ENCODE results near the gene TCF12. TPM values are rescaled to one million over a fixed set of nuclear protein-coding genes. Genes with fewer than 3 reads are reported as not detected.

TCF12 gene
- total RNA-seq, 1 donor from 2014 or later = 123 TPM

DNA sequence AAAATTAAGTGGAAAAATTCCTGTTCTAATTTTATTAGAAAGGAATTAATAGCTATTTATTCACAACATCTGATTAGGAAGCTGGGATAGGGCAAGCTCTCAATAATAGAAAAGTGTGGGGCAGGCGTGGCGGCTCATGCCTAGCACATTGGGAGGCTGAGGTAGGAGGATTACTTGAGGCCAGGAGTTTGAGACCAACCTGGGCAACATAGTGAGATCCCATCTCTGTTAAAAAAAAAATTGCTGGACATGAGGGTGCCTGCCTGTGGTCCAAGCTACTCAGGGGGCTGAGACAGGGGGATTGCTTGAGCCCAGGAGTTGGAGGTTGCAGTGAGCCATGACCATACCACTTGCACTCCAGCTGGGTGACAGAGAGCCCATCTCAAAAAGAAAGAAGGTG, 119.6 kb downstream of the TCF12 start:
- no peaks in the 10 kb centered on the region for H3K36me3 Mint-ChIP-seq (ENCODE audit: low read depth, unreplicated experiment)
- peaks cover 2% of the 10 kb centered on the region for H3K27me3 Mint-ChIP-seq (ENCODE audit: unreplicated experiment)
- H3K4me3 Mint-ChIP-seq (ENCODE audit: unreplicated experiment) = no peak overlapping the region

DNA sequence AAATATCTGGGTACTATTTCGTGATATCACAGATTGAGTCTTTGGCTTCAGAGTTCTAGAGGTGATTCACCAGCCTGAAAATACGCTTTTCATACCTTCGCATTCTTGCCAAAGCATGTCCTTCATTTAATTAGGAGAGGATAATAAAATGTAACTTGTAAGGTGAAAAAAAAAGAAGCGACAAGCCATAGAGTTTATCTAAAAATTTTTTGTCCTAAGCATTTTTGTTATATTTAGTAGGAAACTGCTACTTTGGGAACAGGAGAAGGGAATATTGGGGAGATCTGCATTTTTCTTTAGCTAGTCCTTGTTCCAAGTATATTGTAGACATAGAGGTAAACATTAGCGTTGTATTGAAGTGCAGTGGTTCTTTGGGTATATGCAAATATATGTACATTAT, 120.1 kb downstream of the TCF12 start:
- Mint-ChIP-seq H3K27ac (ENCODE audit: unreplicated experiment) (no peak overlapping the region), H3K9me3 (ENCODE audit: unreplicated experiment) (no peaks in the 10 kb centered on the region), H3K36me3 (ENCODE audit: low read depth, unreplicated experiment) (no peaks in the 10 kb centered on the region), H3K4me1 (ENCODE audit: unreplicated experiment) (peaks cover 17% of the 10 kb centered on the region), H3K27me3 (ENCODE audit: unreplicated experiment) (peaks cover 2% of the 10 kb centered on the region), H3K4me3 (ENCODE audit: unreplicated experiment) (no peak overlapping the region)
- no peak for DNase-seq (ENCODE audit: low spot score)
- TF ChIP-seq, protein P1, sequence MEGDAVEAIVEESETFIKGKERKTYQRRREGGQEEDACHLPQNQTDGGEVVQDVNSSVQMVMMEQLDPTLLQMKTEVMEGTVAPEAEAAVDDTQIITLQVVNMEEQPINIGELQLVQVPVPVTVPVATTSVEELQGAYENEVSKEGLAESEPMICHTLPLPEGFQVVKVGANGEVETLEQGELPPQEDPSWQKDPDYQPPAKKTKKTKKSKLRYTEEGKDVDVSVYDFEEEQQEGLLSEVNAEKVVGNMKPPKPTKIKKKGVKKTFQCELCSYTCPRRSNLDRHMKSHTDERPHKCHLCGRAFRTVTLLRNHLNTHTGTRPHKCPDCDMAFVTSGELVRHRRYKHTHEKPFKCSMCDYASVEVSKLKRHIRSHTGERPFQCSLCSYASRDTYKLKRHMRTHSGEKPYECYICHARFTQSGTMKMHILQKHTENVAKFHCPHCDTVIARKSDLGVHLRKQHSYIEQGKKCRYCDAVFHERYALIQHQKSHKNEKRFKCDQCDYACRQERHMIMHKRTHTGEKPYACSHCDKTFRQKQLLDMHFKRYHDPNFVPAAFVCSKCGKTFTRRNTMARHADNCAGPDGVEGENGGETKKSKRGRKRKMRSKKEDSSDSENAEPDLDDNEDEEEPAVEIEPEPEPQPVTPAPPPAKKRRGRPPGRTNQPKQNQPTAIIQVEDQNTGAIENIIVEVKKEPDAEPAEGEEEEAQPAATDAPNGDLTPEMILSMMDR (IDR thresholded peaks at IDR 0.05; ENCODE audit: unreplicated experiment) = no peak

More for the DNA sequence above, 119.6 kb downstream of the TCF12 start:
- TF ChIP-seq, protein P1 (IDR thresholded peaks at IDR 0.05; ENCODE audit: unreplicated experiment) = no peak
- Mint-ChIP-seq H3K27ac (ENCODE audit: unreplicated experiment) (no peak overlapping the region), H3K4me1 (ENCODE audit: unreplicated experiment) (peaks cover 17% of the 10 kb centered on the region), H3K9me3 (ENCODE audit: unreplicated experiment) (no peaks in the 10 kb centered on the region)
- DNase-seq (ENCODE audit: low spot score) = no peak

DNA sequence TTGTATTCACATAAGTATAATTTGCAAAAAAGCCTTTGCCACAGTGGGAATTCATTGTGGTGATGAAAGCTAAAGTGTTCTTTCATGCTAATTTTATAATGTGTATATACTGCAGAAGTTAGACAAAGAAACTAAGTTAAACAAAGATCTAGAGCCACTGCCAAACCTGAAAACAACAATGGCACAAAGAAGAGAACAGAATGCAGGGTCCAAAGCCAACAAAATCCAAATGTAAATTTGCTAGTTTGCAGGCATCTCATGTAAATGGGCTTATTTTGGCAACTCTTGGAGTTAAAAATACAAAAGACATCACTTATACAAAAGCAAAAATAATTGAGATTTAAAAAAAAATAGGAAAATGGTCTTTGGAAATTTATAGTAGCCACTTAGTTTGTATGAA, 123.0 kb downstream of the TCF12 start:
- TF ChIP-seq, protein P1 (IDR thresholded peaks at IDR 0.05; ENCODE audit: unreplicated experiment) = no peak
- H3K4me3 Mint-ChIP-seq (ENCODE audit: unreplicated experiment) = no peak overlapping the region
- DNase-seq (ENCODE audit: low spot score) = no peak
- H3K27ac Mint-ChIP-seq (ENCODE audit: unreplicated experiment) = no peak overlapping the region
- H3K27me3 Mint-ChIP-seq (ENCODE audit: unreplicated experiment) = peaks cover 2% of the 10 kb centered on the region
- no peaks in the 10 kb centered on the region for H3K9me3 Mint-ChIP-seq (ENCODE audit: unreplicated experiment)
- peaks cover 11% of the 10 kb centered on the region for H3K4me1 Mint-ChIP-seq (ENCODE audit: unreplicated experiment)
- no peaks in the 10 kb centered on the region for H3K36me3 Mint-ChIP-seq (ENCODE audit: low read depth, unreplicated experiment)

DNA sequence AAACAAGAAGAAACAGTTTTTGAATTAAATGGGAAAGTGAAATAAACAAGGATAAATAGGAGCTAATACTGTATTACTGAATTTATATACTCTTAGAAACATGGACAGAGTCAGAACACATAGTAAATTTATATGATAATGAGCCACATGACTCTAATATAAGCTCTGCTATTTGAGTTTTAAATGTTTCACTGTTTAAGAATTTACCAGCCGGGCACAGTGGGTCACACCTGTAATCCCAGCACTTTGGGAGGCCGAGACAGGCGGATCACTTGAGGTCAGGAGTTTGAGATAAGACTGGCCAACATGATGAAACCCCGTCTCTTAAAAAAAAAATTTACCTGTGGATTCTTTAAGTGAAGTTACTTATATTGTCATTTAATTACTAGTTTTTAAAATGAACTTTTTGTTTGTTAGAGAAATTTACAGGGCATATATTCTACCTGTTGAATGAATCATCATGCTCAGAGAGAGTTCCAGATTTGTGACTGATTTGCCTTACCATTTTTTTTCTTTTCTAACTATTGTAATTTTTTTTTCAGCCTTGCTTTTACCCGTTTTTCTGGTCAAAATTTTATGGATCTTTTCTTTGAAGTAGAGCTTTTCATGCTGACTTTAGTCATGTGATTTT, 125.7 kb downstream of the TCF12 start:
- DNase-seq (ENCODE audit: low spot score) = no peak
- no peak overlapping the region for H3K27ac Mint-ChIP-seq (ENCODE audit: unreplicated experiment)
- H3K4me1 Mint-ChIP-seq (ENCODE audit: unreplicated experiment) = peaks cover 14% of the 10 kb centered on the region
- H3K27me3 Mint-ChIP-seq (ENCODE audit: unreplicated experiment) = no peaks in the 10 kb centered on the region
- no peaks in the 10 kb centered on the region for H3K9me3 Mint-ChIP-seq (ENCODE audit: unreplicated experiment)
- TF ChIP-seq, protein P1 (IDR thresholded peaks at IDR 0.05; ENCODE audit: unreplicated experiment) = no peak
- no peaks in the 10 kb centered on the region for H3K36me3 Mint-ChIP-seq (ENCODE audit: low read depth, unreplicated experiment)
- no peak overlapping the region for H3K4me3 Mint-ChIP-seq (ENCODE audit: unreplicated experiment)

DNA sequence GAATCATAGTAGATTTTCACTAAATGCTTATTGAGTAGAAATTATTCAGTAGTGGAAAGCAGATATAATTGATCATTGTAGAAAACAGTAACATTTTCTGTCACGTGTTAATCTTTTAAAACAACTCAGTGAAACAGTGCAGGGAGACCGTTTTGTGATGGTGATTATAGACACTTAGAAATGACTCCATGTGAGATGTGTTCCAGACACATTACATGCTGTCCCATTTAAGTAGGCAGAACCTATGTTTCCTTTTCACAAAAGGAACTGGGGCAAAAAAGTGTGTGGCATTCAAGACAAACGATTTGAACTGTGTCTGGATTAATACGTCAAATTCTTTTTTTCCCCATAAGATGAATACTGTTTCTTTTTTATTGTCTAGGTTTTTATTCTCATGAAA, 126.5 kb downstream of the TCF12 start:
- no peak overlapping the region for H3K4me3 Mint-ChIP-seq (ENCODE audit: unreplicated experiment)
- TF ChIP-seq, protein P1 (IDR thresholded peaks at IDR 0.05; ENCODE audit: unreplicated experiment) = no peak
- no peaks in the 10 kb centered on the region for H3K9me3 Mint-ChIP-seq (ENCODE audit: unreplicated experiment)
- no peaks in the 10 kb centered on the region for H3K27me3 Mint-ChIP-seq (ENCODE audit: unreplicated experiment)
- no peaks in the 10 kb centered on the region for H3K36me3 Mint-ChIP-seq (ENCODE audit: low read depth, unreplicated experiment)
- H3K27ac Mint-ChIP-seq (ENCODE audit: unreplicated experiment) = no peak overlapping the region
- no peak for DNase-seq (ENCODE audit: low spot score)
- H3K4me1 Mint-ChIP-seq (ENCODE audit: unreplicated experiment) = peaks cover 11% of the 10 kb centered on the region
